ENCODE data around the gene HNRNPA2B1. TPM values are rescaled to one million over a fixed set of nuclear protein-coding genes. Genes with fewer than 3 reads are reported as not detected.

Gene HNRNPA2B1
- total and polyA plus RNA-seq, 2 of the 8 experiments (the other 6 are each of a cell fraction or from before 2014, with no cell fraction given) = 276 to 1,255 TPM

GRCh38 chr7:26188957-26189541 is 11.5 kb downstream of the HNRNPA2B1 start:
- FAIRE-seq (no peak), DNase-seq (ENCODE audit: low read depth in 1 of 2, low spot score in 2 of 2) (no peak)
- no peaks in the 10 kb centered on the region for H3K79me1 ChIP-seq (ENCODE audit: low read depth, low read length)
- CTCF ChIA-PET (ENCODE audit: partially characterized antibody) = interaction anchor here (0.8 to 5.6 kb wide), 10 partner anchors 9 to 297 kb away, joined by 3 to 30 read pairs (median 4); partner anchors contain the start of gene HNRNPA2B1
- no peak overlapping the region for H2BK12ac ChIP-seq (ENCODE audit: low read depth, low read length)
- H3K27me3 ChIP-seq (replicated peaks in 1 of 4; ENCODE audit: control insufficient read depth in 3 of 4, extremely low read depth in 1 of 4, insufficient read depth in 3 of 4, low read length in 3 of 4) = no peaks in the 10 kb centered on the region
- no peak overlapping the region for H2AK5ac ChIP-seq (ENCODE audit: low read depth, low read length)
- H4K5ac ChIP-seq (ENCODE audit: insufficient read length, low read depth, low read length) = no peak overlapping the region
- H3K27ac ChIP-seq (ENCODE audit: low read depth, low read length) = no peak overlapping the region
- H3K56ac ChIP-seq (replicated peaks; ENCODE audit: insufficient read length, low read depth, low read length) = no peak overlapping the region
- H2BK5ac ChIP-seq (ENCODE audit: low read depth, low read length) = no peak overlapping the region
- no peaks in the 10 kb centered on the region for H3K4me1 ChIP-seq (replicated peaks in 1 of 4; ENCODE audit: control insufficient read depth in 3 of 4, insufficient read depth in 4 of 4, low read length in 3 of 4)
- H4K8ac ChIP-seq (ENCODE audit: extremely low read depth, insufficient read depth, low read length) = no peak overlapping the region
- H3K4ac ChIP-seq (replicated peaks; ENCODE audit: insufficient read length, low read depth, low read length) = no peak overlapping the region
- POLR2A ChIA-PET (ENCODE audit: partially characterized antibody) = interaction anchor here (0.7 to 17.3 kb wide), 44 partner anchors 8 to 297 kb away, joined by 3 to 578 read pairs (median 6); partner anchors contain the start of genes CBX3, HNRNPA2B1, NFE2L3 and SNX10
- H3K36me3 ChIP-seq (ENCODE audit: control insufficient read depth in 2 of 4, insufficient read depth in 4 of 4, low read length in 3 of 4) = peaks cover 39 to 66% (median 56%) of the 10 kb centered on the region in 4 experiments
- no peak overlapping the region for H3K4me2 ChIP-seq (ENCODE audit: insufficient read depth in 1 of 2, low read depth in 2 of 2, low read length in 2 of 2)
- no peak overlapping the region for H2BK15ac ChIP-seq (ENCODE audit: low read length)
- peaks cover 0 to 24% of the 10 kb centered on the region in 2 experiments; a peak in 2 of 4 replicates for H3K79me2 ChIP-seq (ENCODE audit: control insufficient read depth in 1 of 2, insufficient read depth in 2 of 2, low read length in 2 of 2)
- no peak overlapping the region for H3K23ac ChIP-seq (ENCODE audit: insufficient read length)
- H3K4me3 ChIP-seq (ENCODE audit: extremely low read depth in 1 of 4, insufficient read depth in 2 of 4, low read depth in 3 of 4, low read length in 4 of 4) = no peak overlapping the region
- 87% methylated on average over 3 of the region's 3 CpGs; no CpG with 5 or more reads in 1 of the 2 experiments for WGBS, 2 experiments (ENCODE audit: extremely low coverage in 1 of 2, insufficient coverage in 1 of 2, insufficient read length in 1 of 2, insufficient replicate concordance in 2 of 2, low coverage in 1 of 2, low lambda C conversion rate in 2 of 2, missing lambda C conversion rate in 1 of 2)
- H2BK120ac ChIP-seq (replicated peaks; ENCODE audit: low read depth, low read length) = no peak overlapping the region
- no peak overlapping the region for H3K9ac ChIP-seq (replicated peaks in 1 of 4; ENCODE audit: extremely low read depth in 1 of 4, low read depth in 3 of 4, low read length in 3 of 4)
- no peaks in the 10 kb centered on the region for H3K9me3 ChIP-seq (ENCODE audit: insufficient read depth in 2 of 2, low read depth in 1 of 2, low read length in 1 of 2)
- H3K18ac ChIP-seq (ENCODE audit: extremely low read depth, low read length) = no peak overlapping the region
- H3K23me2 ChIP-seq (ENCODE audit: low read depth, low read length) = no peaks in the 10 kb centered on the region
- H4K91ac ChIP-seq (replicated peaks; ENCODE audit: insufficient read length, low read length) = no peak overlapping the region
- H2BK20ac ChIP-seq (ENCODE audit: low read length) = no peak overlapping the region
- no peak overlapping the region for H3K14ac ChIP-seq (ENCODE audit: insufficient read length)
- peaks cover 18 to 25% of the 10 kb centered on the region in 2 experiments for H4K20me1 ChIP-seq (replicated peaks in 1 of 2; ENCODE audit: control insufficient read depth in 1 of 2, insufficient read depth in 2 of 2, low read length in 2 of 2)
- no peak overlapping the region for H2AFZ ChIP-seq (ENCODE audit: low read length)
- TF ChIP-seq BCL11A (IDR thresholded peaks at IDR 0.05; ENCODE audit: low read depth in 2 of 2, low read length in 2 of 2) = no peak
- TF ChIP-seq TEAD4 (IDR thresholded peaks at IDR 0.05; ENCODE audit: low read depth, low read length) = no peak
- peak; percentile 78 for TF ChIP-seq CEBPB (IDR thresholded peaks at IDR 0.05; ENCODE audit: low read depth, low read length)
- no peak for TF ChIP-seq HDAC2 (IDR thresholded peaks at IDR 0.05; ENCODE audit: borderline replicate concordance in 1 of 2, low read depth in 2 of 2, low read length in 2 of 2)
- no peak for TF ChIP-seq SP4 (IDR thresholded peaks at IDR 0.05; ENCODE audit: low read length)
- no peak for TF ChIP-seq CHD1 (IDR thresholded peaks at IDR 0.05; ENCODE audit: low read depth, low read length)
- no peak for TF ChIP-seq POU5F1 (IDR thresholded peaks at IDR 0.05; ENCODE audit: low read depth, low read length)
- no peak for TF ChIP-seq CHD2 (IDR thresholded peaks at IDR 0.05; ENCODE audit: low read length)
- no peak for TF ChIP-seq CBX8 (IDR thresholded peaks at IDR 0.05; ENCODE audit: borderline replicate concordance, low read depth, low read length)
- peak; percentile 92 for TF ChIP-seq SIRT6 (IDR thresholded peaks at IDR 0.05; ENCODE audit: low read length)
- TF ChIP-seq BACH1 (IDR thresholded peaks at IDR 0.05; ENCODE audit: low read length) = no peak
- no peak for TF ChIP-seq YY1 (IDR thresholded peaks at IDR 0.05; ENCODE audit: low read depth, low read length)
- peak; percentile 77 for TF ChIP-seq POLR2AphosphoS5 (IDR thresholded peaks at IDR 0.05; ENCODE audit: low read depth, low read length)
- TF ChIP-seq ASH2L (IDR thresholded peaks at IDR 0.05; ENCODE audit: low read length) = no peak
- no peak for TF ChIP-seq CTBP2 (IDR thresholded peaks at IDR 0.05; ENCODE audit: borderline replicate concordance, insufficient read depth, insufficient read length, low read length)

Data from H1 (cell line).